NB4 (cell line): Measurements from ENCODE around the gene CTNNA3.

ENCODE experiments used
- POLR2A ChIP-seq: IDR thresholded peaks from 2 replicates; pipeline ENCODE4 v1.6.1; 2011; ENCODE audit warnings: mild to moderate bottlenecking; ENCODE audit not compliant: insufficient read length; ENCODE audit errors: extremely low read depth
- TF ChIP-seq, protein P1 (sequence below): IDR thresholded peaks from one replicate; pipeline ENCODE4 v1.5.1; 2012; ENCODE audit warnings: low read depth, low read length

DNA sequence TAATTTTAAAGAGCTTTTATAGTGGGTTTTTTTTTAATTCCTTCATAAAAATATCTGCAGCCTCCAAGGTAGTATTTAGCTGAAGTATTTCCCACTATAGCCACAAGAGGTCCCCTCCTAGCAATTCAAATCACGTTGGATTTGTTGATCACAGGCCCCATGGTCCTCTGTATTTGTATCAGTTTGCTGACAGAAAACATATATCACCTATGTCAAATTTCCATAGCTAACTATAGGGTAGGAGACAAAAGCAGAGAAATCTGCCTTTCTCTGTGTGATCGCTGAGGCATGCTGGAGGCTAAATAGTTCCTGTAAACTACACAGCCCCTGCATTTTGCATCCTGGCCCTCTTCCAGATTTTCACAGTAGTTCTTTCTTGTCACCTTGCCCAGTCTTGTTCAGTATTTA is 1.7 kb upstream of the CTNNA3 start:
- no peak for TF ChIP-seq POLR2A
- TF ChIP-seq, protein P1, sequence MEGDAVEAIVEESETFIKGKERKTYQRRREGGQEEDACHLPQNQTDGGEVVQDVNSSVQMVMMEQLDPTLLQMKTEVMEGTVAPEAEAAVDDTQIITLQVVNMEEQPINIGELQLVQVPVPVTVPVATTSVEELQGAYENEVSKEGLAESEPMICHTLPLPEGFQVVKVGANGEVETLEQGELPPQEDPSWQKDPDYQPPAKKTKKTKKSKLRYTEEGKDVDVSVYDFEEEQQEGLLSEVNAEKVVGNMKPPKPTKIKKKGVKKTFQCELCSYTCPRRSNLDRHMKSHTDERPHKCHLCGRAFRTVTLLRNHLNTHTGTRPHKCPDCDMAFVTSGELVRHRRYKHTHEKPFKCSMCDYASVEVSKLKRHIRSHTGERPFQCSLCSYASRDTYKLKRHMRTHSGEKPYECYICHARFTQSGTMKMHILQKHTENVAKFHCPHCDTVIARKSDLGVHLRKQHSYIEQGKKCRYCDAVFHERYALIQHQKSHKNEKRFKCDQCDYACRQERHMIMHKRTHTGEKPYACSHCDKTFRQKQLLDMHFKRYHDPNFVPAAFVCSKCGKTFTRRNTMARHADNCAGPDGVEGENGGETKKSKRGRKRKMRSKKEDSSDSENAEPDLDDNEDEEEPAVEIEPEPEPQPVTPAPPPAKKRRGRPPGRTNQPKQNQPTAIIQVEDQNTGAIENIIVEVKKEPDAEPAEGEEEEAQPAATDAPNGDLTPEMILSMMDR: peak; percentile 63
